Neuronal stem cell (in vitro differentiated cells): ENCODE data around the gene ZNF726.

Experiments
- DNase-seq: peaks from one replicate; pipeline ENCODE4 v3.0.0-alpha.2; 2013; ENCODE audit warnings: low spot score
- H2AFZ ChIP-seq: one replicate; pipeline ENCODE4 v1.6.1; 2013; ENCODE audit warnings: mild to moderate bottlenecking, low read length, inconsistent platforms
- H2AK5ac ChIP-seq: 2 replicates; pipeline ENCODE4 v1.6.1; 2013; ENCODE audit warnings: low read depth, mild to moderate bottlenecking, inconsistent platforms, low read length, moderate library complexity, mixed read lengths
- H2BK120ac ChIP-seq: 2 replicates; pipeline ENCODE4 v1.6.1; 2013; ENCODE audit warnings: low read depth, mild to moderate bottlenecking, inconsistent platforms, low read length, moderate library complexity, mixed read lengths
- H2BK12ac ChIP-seq: one replicate; pipeline ENCODE4 v1.6.1; 2013; ENCODE audit warnings: low read length, inconsistent platforms
- H2BK15ac ChIP-seq: 2 replicates; pipeline ENCODE4 v1.6.1; 2013; ENCODE audit warnings: mild to moderate bottlenecking, low read length, inconsistent platforms, mixed read lengths
- H2BK5ac ChIP-seq: one replicate; pipeline ENCODE4 v1.6.1; 2013; ENCODE audit warnings: inconsistent platforms, mild to moderate bottlenecking, low read length, moderate library complexity
- H3K14ac ChIP-seq: one replicate; pipeline ENCODE4 v1.6.1; 2013; ENCODE audit warnings: low read length, inconsistent platforms
- H3K18ac ChIP-seq: 2 replicates; pipeline ENCODE4 v1.6.1; 2013; ENCODE audit warnings: low read length, inconsistent platforms
- H3K23ac ChIP-seq: 2 replicates; pipeline ENCODE4 v1.6.1; 2013; ENCODE audit warnings: low read depth, mild to moderate bottlenecking, mixed read lengths, low read length, inconsistent platforms; ENCODE audit not compliant: poor library complexity
- H3K27ac ChIP-seq: replicated peaks from 3 replicates; pipeline ENCODE4 v1.5.1; 2013; ENCODE audit warnings: low read length, inconsistent platforms
- H3K27me3 ChIP-seq, 3 experiments: 2 replicates each; pipeline ENCODE4 v1.6.1; 2013; ENCODE audit warnings: low read length in 3 of 3, mild to moderate bottlenecking in 2 of 3, inconsistent platforms in 1 of 3, low read depth in 1 of 3, mixed read lengths in 1 of 3, moderate library complexity in 1 of 3; ENCODE audit not compliant: control insufficient read depth in 3 of 3, insufficient read depth in 3 of 3
- H3K36me3 ChIP-seq, 2 donors: replicated peaks in 1 of 2; 2 replicates each; pipeline ENCODE4 v1.6.1; 2013; ENCODE audit warnings: low read length in 2 of 2; ENCODE audit not compliant: control insufficient read depth in 2 of 2, insufficient read depth in 2 of 2
- H3K4ac ChIP-seq: 2 replicates; pipeline ENCODE4 v1.6.1; 2013; ENCODE audit warnings: inconsistent platforms, mild to moderate bottlenecking, low read length, moderate library complexity
- H3K4me1 ChIP-seq, 2 donors: 1 replicate in 1 of 2; 2 replicates in 1 of 2; pipeline ENCODE4 v1.6.1; 2013; ENCODE audit warnings: low read length in 2 of 2, low read depth in 1 of 2; ENCODE audit not compliant: control insufficient read depth in 2 of 2, insufficient read depth in 1 of 2
- H3K4me2 ChIP-seq: one replicate; pipeline ENCODE4 v1.6.1; 2013; ENCODE audit warnings: mild to moderate bottlenecking, low read length, inconsistent platforms; ENCODE audit not compliant: insufficient read depth, poor library complexity, severe bottlenecking
- H3K4me3 ChIP-seq, 2 donors: 2 replicates each; pipeline ENCODE4 v1.5.1; 2013; ENCODE audit warnings: low read length in 2 of 2, mild to moderate bottlenecking in 2 of 2, inconsistent platforms in 1 of 2, moderate library complexity in 1 of 2
- H3K79me1 ChIP-seq: one replicate; pipeline ENCODE4 v1.6.1; 2013; ENCODE audit warnings: low read depth, mild to moderate bottlenecking, inconsistent platforms, low read length, moderate library complexity
- H3K9ac ChIP-seq: one replicate; pipeline ENCODE4 v1.6.1; 2013; ENCODE audit warnings: mild to moderate bottlenecking, low read depth, low read length, inconsistent platforms; ENCODE audit not compliant: poor library complexity
- H3K9me3 ChIP-seq, 2 donors: replicated peaks in 1 of 2; 2 replicates each; pipeline versions ENCODE3 to v1.6.1; 2013; ENCODE audit warnings: low read length in 2 of 2, mild to moderate bottlenecking in 2 of 2, inconsistent platforms in 1 of 2, low read depth in 1 of 2, mixed read lengths in 1 of 2, moderate library complexity in 1 of 2; ENCODE audit not compliant: control insufficient read depth in 2 of 2, insufficient read depth in 1 of 2
- H4K8ac ChIP-seq: one replicate; pipeline ENCODE4 v1.6.1; 2013; ENCODE audit warnings: low read depth, mild to moderate bottlenecking, inconsistent platforms, low read length, moderate library complexity
- H4K91ac ChIP-seq: one replicate; pipeline ENCODE4 v1.6.1; 2013; ENCODE audit warnings: low read length, low read depth, mild to moderate bottlenecking, inconsistent platforms; ENCODE audit not compliant: poor library complexity
- WGBS, 2 donors: extraction: QIAGEN DNeasy Blood & Tissue Kit; methylation state at CpG; one replicate each; pipeline ENCODE4 v1.1.7; 2013; ENCODE audit warnings: missing lambda C conversion rate in 2 of 2, mixed read lengths in 1 of 2; ENCODE audit not compliant: insufficient read length in 2 of 2, insufficient replicate concordance in 1 of 2; ENCODE audit errors: extremely low coverage in 2 of 2; 5-methylcytosine and 5-hydroxymethylcytosine counted together

The ZNF726 gene

GRCh38 chr19:23983406-23983805 is 68.7 kb downstream of the ZNF726 start:
- no CpG with 5 or more reads among the region's 1 CpG for WGBS, 2 donors
- H4K8ac ChIP-seq = no peak overlapping the region

More at GRCh38 chr19:23983406-23983805, 68.7 kb downstream of the ZNF726 start:
- Histone ChIP-seq H3K4me1 (no peaks in the 10 kb centered on the region), H2BK15ac (no peak overlapping the region), H2AK5ac (no peak overlapping the region), H3K23ac (no peak overlapping the region), H4K91ac (no peak overlapping the region), H3K14ac (no peak overlapping the region), H3K79me1 (no peaks in the 10 kb centered on the region), H2BK12ac (no peak overlapping the region), H3K27me3 (no peaks in the 10 kb centered on the region), H3K4me3 (no peak overlapping the region), H3K36me3 (no peaks in the 10 kb centered on the region), H2BK120ac (no peak overlapping the region), H3K9ac (no peak overlapping the region), H3K9me3 (peaks cover 0 to 27% of the 10 kb centered on the region in 2 donors), H3K18ac (no peak overlapping the region), H3K4me2 (no peak overlapping the region), H3K27ac (no peak overlapping the region), H2AFZ (no peak overlapping the region), H3K4ac (no peak overlapping the region), H2BK5ac (no peak overlapping the region)
- no peak for DNase-seq
